ENCODE results near the gene KLF15.
"Not testable (repeated sequence)": the region's sequence is repeated elsewhere in the genome, so short reads cannot be mapped to it uniquely, and the experiment has no call there.

Gene KLF15

DNA sequence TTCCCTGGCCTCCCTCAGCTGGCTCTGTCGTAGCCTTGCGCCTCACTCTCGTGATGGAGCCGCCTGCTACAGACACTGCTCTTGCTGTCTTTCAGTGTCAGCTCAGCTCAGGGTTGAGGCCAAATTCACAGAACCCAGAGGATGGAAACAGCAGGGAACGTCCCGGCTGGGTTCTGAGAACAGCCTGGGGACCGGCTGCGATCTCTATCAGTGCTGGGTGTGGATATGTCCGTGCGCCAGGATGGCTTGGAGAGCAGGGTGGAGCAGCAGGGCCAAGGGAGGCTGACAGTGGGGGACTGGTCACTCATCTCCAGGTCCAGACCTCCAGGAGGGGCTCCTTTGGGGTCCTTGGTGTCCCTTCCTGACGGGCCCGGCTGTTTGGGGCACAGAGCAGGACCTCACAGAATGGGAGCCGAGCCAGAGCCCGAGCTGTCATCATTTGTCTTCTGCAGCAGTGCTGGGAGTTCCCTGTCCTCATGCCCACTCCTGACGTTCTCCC is 18.4 kb downstream of the KLF15 start:
- no peak overlapping the region for H3K4me3 ChIP-seq (ENCODE audit: control insufficient read depth in 1 of 7, extremely low read depth in 1 of 7, insufficient read depth in 4 of 7, low read depth in 2 of 7, low read length in 6 of 7)
- POLR2A ChIA-PET = no interaction called here
- no peak for DNase-seq
- CTCF ChIA-PET = no interaction called here
- 73% methylated on average over 14 of the region's 15 CpGs for WGBS (ENCODE audit: insufficient coverage)
- peaks cover 0 to 25% (median 6%) of the 10 kb centered on the region in 5 experiments for H3K27me3 ChIP-seq (replicated peaks in 2 of 5; ENCODE audit: control insufficient read depth in 4 of 5, insufficient read depth in 5 of 5, low read length in 4 of 5)
- H3K27ac ChIP-seq (ENCODE audit: insufficient read depth in 1 of 2, low read depth in 1 of 2, low read length in 2 of 2, poor library complexity in 1 of 2, severe bottlenecking in 2 of 2) = no peak overlapping the region
- H3K4me1 ChIP-seq (ENCODE audit: control extremely low read depth in 1 of 4, control insufficient read depth in 4 of 4, insufficient read depth in 4 of 4, low read length in 3 of 4) = no peaks in the 10 kb centered on the region
- no peaks in the 10 kb centered on the region for H3K36me3 ChIP-seq (ENCODE audit: control insufficient read depth in 4 of 4, insufficient read depth in 4 of 4, low read length in 3 of 4)
- H3K9me3 ChIP-seq (ENCODE audit: control extremely low read depth in 1 of 5, control insufficient read depth in 4 of 5, insufficient read depth in 2 of 5, low read depth in 1 of 5, low read length in 4 of 5) = no peaks in the 10 kb centered on the region

DNA sequence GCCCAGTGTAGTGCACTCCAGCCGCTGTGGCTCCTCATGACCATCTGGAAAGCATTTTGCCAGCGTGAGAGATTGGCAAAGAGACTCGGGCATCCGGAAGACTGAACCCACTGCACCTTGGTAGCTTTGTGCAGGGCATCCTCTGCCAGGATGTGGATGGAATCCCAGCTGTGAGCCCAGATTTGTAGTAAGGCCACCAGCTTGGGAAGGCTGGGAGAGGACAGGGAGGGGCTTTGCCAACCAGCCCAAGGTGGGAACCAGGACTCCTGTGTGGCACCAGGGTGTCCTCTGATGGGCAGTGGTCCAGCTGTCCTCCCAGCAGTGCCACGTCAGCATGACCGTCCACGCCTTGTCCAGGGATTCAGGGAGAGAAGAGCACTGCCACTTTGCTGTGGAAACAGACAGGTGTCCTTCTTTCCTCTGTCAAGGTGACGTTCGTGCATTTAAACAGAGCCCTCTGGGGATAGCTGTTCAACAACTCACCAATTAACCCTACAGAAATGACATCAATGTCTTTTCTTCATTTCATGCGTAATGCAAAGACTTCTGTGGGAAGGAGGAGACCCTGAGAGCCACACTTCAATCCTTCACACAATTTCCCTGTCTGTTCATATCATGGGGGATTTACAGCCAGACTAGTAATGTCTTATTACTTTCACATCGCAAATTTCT is 19.1 kb downstream of the KLF15 start:
- DNase-seq = no peak
- H3K9me3 ChIP-seq (ENCODE audit: control extremely low read depth in 1 of 5, control insufficient read depth in 4 of 5, insufficient read depth in 2 of 5, low read depth in 1 of 5, low read length in 4 of 5) = no peaks in the 10 kb centered on the region
- ChIA-PET POLR2A (no interaction called here), CTCF (no interaction called here)
- H3K27me3 ChIP-seq (replicated peaks in 2 of 5; ENCODE audit: control insufficient read depth in 4 of 5, insufficient read depth in 5 of 5, low read length in 4 of 5) = peaks cover 0 to 25% (median 6%) of the 10 kb centered on the region in 5 experiments
- no peak overlapping the region for H3K4me3 ChIP-seq (ENCODE audit: control insufficient read depth in 1 of 7, extremely low read depth in 1 of 7, insufficient read depth in 4 of 7, low read depth in 2 of 7, low read length in 6 of 7)
- no peaks in the 10 kb centered on the region for H3K4me1 ChIP-seq (ENCODE audit: control extremely low read depth in 1 of 4, control insufficient read depth in 4 of 4, insufficient read depth in 4 of 4, low read length in 3 of 4)
- H3K27ac ChIP-seq (ENCODE audit: insufficient read depth in 1 of 2, low read depth in 1 of 2, low read length in 2 of 2, poor library complexity in 1 of 2, severe bottlenecking in 2 of 2) = no peak overlapping the region
- 83% methylated on average over 11 of the region's 11 CpGs for WGBS (ENCODE audit: insufficient coverage)
- H3K36me3 ChIP-seq (ENCODE audit: control insufficient read depth in 4 of 4, insufficient read depth in 4 of 4, low read length in 3 of 4) = no peaks in the 10 kb centered on the region

DNA sequence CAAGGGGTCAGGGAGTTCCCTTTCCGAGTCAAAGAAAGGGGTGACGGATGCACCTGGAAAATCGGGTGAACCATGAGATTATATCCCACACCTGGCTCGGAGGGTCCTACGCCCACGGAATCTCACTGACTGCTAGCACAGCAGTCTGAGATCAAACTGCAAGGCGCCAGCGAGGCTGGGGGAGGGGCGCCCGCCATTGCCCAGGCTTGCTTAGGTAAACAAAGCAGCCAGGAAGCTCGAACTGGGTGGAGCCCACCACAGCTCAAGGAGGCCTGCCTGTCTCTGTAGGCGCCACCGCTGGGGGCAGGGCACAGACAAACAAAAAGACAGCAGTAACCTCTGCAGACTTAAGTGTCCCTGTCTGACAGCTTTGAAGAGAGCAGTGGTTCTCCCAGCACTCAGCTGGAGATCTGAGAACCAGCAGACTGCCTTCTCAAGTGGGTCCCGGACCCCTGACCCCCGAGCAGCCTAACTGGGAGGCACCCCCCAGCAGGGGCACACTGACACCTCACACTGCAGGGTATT is 25.3 kb downstream of the KLF15 start:
- peaks cover 2 to 18% (median 12%) of the 10 kb centered on the region in 5 experiments for H3K9me3 ChIP-seq (ENCODE audit: control extremely low read depth in 1 of 5, control insufficient read depth in 4 of 5, insufficient read depth in 2 of 5, low read depth in 1 of 5, low read length in 4 of 5)
- WGBS (ENCODE audit: insufficient coverage) = 81% methylated on average over 5 of the region's 15 CpGs
- H3K27ac ChIP-seq (ENCODE audit: insufficient read depth in 1 of 2, low read depth in 1 of 2, low read length in 2 of 2, poor library complexity in 1 of 2, severe bottlenecking in 2 of 2); H3K36me3 ChIP-seq (ENCODE audit: control insufficient read depth in 4 of 4, insufficient read depth in 4 of 4, low read length in 3 of 4); POLR2A ChIA-PET; H3K4me1 ChIP-seq (ENCODE audit: control extremely low read depth in 1 of 4, control insufficient read depth in 4 of 4, insufficient read depth in 4 of 4, low read length in 3 of 4); CTCF ChIA-PET; DNase-seq; H3K4me3 ChIP-seq (ENCODE audit: control insufficient read depth in 1 of 7, extremely low read depth in 1 of 7, insufficient read depth in 4 of 7, low read depth in 2 of 7, low read length in 6 of 7); H3K27me3 ChIP-seq (replicated peaks in 2 of 5; ENCODE audit: control insufficient read depth in 4 of 5, insufficient read depth in 5 of 5, low read length in 4 of 5): not testable (repeated sequence)

- Histone ChIP-seq H3K27ac (ENCODE audit: insufficient read depth in 1 of 2, low read depth in 1 of 2, low read length in 2 of 2, poor library complexity in 1 of 2, severe bottlenecking in 2 of 2) (no peak overlapping the region), H3K4me3 (ENCODE audit: control insufficient read depth in 1 of 7, extremely low read depth in 1 of 7, insufficient read depth in 4 of 7, low read depth in 2 of 7, low read length in 6 of 7) (no peak overlapping the region), H3K4me1 (ENCODE audit: control extremely low read depth in 1 of 4, control insufficient read depth in 4 of 4, insufficient read depth in 4 of 4, low read length in 3 of 4) (no peaks in the 10 kb centered on the region), H3K27me3 (replicated peaks in 2 of 5; ENCODE audit: control insufficient read depth in 4 of 5, insufficient read depth in 5 of 5, low read length in 4 of 5) (no peaks in the 10 kb centered on the region), H3K9me3 (ENCODE audit: control extremely low read depth in 1 of 5, control insufficient read depth in 4 of 5, insufficient read depth in 2 of 5, low read depth in 1 of 5, low read length in 4 of 5) (peaks cover 2 to 21% (median 12%) of the 10 kb centered on the region in 5 experiments), H3K36me3 (ENCODE audit: control insufficient read depth in 4 of 4, insufficient read depth in 4 of 4, low read length in 3 of 4) (no peaks in the 10 kb centered on the region)
- ChIA-PET POLR2A (no interaction called here), CTCF (no interaction called here)
- no peak for DNase-seq
- 75% methylated on average over 3 of the region's 7 CpGs for WGBS (ENCODE audit: insufficient coverage)
Observed at GRCh38 chr3:126329927-126330725, 27.1 kb downstream of the KLF15 start.

DNA sequence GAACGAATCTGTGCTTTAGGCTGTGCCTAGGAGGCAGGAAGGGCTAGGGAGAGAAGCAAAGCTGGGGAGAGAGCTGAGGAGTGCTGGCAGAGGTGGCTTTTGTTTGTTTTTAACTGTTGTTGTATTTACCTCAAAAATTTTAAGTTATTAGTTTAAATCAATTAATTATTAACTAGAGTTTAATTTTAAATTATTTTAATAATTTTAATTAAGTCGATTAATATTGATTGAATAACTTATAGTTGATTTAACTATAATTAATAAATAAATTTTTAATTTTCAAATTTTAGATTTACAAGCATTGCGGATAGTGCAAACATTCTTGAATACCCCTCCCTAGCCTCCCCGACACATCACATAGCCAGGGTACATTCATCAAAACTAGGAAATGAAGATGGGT is 30.6 kb downstream of the KLF15 start:
- Histone ChIP-seq H3K9me3 (ENCODE audit: control extremely low read depth in 1 of 5, control insufficient read depth in 4 of 5, insufficient read depth in 2 of 5, low read depth in 1 of 5, low read length in 4 of 5) (peaks cover 2 to 21% (median 12%) of the 10 kb centered on the region in 5 experiments), H3K27me3 (replicated peaks in 2 of 5; ENCODE audit: control insufficient read depth in 4 of 5, insufficient read depth in 5 of 5, low read length in 4 of 5) (peaks cover 0 to 4% (median 2%) of the 10 kb centered on the region in 5 experiments), H3K36me3 (ENCODE audit: control insufficient read depth in 4 of 4, insufficient read depth in 4 of 4, low read length in 3 of 4) (no peaks in the 10 kb centered on the region), H3K4me1 (ENCODE audit: control extremely low read depth in 1 of 4, control insufficient read depth in 4 of 4, insufficient read depth in 4 of 4, low read length in 3 of 4) (no peaks in the 10 kb centered on the region), H3K27ac (ENCODE audit: insufficient read depth in 1 of 2, low read depth in 1 of 2, low read length in 2 of 2, poor library complexity in 1 of 2, severe bottlenecking in 2 of 2) (no peak overlapping the region), H3K4me3 (ENCODE audit: control insufficient read depth in 1 of 7, extremely low read depth in 1 of 7, insufficient read depth in 4 of 7, low read depth in 2 of 7, low read length in 6 of 7) (no peak overlapping the region)
- CTCF ChIA-PET = no interaction called here
- DNase-seq = no peak
- POLR2A ChIA-PET = no interaction called here
- 89% methylated on average over 3 of the region's 4 CpGs for WGBS (ENCODE audit: insufficient coverage)

- WGBS (ENCODE audit: insufficient coverage) = 88% methylated on average over 7 of the region's 9 CpGs
- peaks cover 0 to 4% (median 3%) of the 10 kb centered on the region in 5 experiments for H3K27me3 ChIP-seq (replicated peaks in 2 of 5; ENCODE audit: control insufficient read depth in 4 of 5, insufficient read depth in 5 of 5, low read length in 4 of 5)
- H3K27ac ChIP-seq (ENCODE audit: insufficient read depth in 1 of 2, low read depth in 1 of 2, low read length in 2 of 2, poor library complexity in 1 of 2, severe bottlenecking in 2 of 2) = no peak overlapping the region
- H3K9me3 ChIP-seq (ENCODE audit: control extremely low read depth in 1 of 5, control insufficient read depth in 4 of 5, insufficient read depth in 2 of 5, low read depth in 1 of 5, low read length in 4 of 5) = peaks cover 0 to 15% (median 1%) of the 10 kb centered on the region in 5 experiments
- ChIA-PET POLR2A (no interaction called here), CTCF (no interaction called here)
- H3K36me3 ChIP-seq (ENCODE audit: control insufficient read depth in 4 of 4, insufficient read depth in 4 of 4, low read length in 3 of 4) = no peaks in the 10 kb centered on the region
- no peaks in the 10 kb centered on the region for H3K4me1 ChIP-seq (ENCODE audit: control extremely low read depth in 1 of 4, control insufficient read depth in 4 of 4, insufficient read depth in 4 of 4, low read length in 3 of 4)
- no peak overlapping the region for H3K4me3 ChIP-seq (ENCODE audit: control insufficient read depth in 1 of 7, extremely low read depth in 1 of 7, insufficient read depth in 4 of 7, low read depth in 2 of 7, low read length in 6 of 7)
- no peak for DNase-seq
Observed at GRCh38 chr3:126322181-126322967, 34.8 kb downstream of the KLF15 start.

All from common myeloid progenitor, CD34-positive (primary cell).